ENCODE results near the gene ZBTB42.

ZBTB42 gene

GRCh38 chr14:104770072-104770579, 30.8 kb upstream of the ZBTB42 start:
- no peak for DNase-seq

GRCh38 chr14:104770851-104771272, 30.0 kb upstream of the ZBTB42 start:
- DNase-seq: no peak

- no peak for DNase-seq
Observed at GRCh38 chr14:104771374-104771773, 29.5 kb upstream of the ZBTB42 start.

DNA sequence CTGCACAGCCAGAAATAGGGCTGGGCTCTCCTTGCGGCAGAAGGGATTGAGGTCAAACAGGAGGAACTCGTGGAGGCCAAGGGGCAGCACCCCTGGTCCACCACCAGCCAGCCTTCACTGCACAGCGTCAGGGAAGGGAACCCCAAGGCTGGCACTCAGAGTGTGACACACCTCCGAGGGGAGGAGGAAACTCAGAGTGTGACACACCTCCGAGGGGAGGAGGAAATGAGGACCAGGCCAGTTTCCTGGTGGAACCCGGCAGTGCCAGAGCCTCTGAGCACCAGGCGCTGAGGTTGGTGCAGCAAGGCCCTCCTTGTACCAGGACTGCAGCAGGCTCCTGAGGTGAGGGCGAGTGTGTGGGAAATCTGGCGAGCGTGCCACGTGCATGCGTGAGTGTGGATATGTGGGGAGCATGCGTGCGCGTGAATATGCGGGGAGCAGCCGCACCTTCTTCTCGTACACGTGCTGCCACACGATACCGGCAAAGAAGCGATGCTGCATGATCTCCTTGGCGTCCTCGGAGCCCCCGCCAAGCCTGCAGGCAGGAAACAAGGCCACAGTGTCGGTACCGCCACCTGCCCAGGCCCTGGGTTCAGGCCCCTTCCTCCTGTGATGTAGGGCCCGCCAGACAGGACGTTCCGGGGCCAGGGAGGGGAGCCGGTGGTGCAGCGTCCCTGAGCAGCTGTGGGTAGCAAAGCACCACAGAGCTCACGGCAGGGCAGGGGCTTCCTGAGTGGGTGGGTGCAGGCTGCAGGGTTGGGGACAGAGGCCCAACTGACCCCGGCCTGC, 28.8 kb upstream of the ZBTB42 start:
- no peak for DNase-seq

- DNase-seq: no peak
Observed at GRCh38 chr14:104772707-104773504, 28.0 kb upstream of the ZBTB42 start.

- no peak for DNase-seq
Observed at GRCh38 chr14:104773505-104774452, 27.1 kb upstream of the ZBTB42 start.

GRCh38 chr14:104774453-104775072, 26.3 kb upstream of the ZBTB42 start:
- no peak for DNase-seq

DNA sequence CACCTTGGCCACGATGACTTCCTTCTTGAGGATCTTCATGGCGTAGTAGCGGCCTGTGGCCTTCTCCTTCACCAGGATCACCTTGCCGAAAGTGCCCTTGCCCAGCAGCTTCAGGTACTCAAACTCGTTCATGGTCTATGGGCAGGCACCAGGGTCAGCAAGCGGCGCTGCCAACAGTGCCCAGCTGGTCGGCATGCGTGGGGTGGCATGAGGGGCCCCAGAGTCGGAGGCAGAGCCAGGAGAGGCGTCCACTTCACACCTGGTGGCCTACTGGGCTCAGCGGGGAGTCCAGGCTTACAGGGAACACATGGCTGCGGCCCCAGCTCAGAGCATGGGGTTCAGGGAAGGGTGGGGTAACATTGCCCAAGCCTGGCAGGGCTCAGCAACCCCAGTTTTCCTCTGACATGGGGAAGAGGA, 25.8 kb upstream of the ZBTB42 start:
- no peak for DNase-seq

GRCh38 chr14:104776481-104776880, 24.4 kb upstream of the ZBTB42 start:
- no peak for DNase-seq

DNA sequence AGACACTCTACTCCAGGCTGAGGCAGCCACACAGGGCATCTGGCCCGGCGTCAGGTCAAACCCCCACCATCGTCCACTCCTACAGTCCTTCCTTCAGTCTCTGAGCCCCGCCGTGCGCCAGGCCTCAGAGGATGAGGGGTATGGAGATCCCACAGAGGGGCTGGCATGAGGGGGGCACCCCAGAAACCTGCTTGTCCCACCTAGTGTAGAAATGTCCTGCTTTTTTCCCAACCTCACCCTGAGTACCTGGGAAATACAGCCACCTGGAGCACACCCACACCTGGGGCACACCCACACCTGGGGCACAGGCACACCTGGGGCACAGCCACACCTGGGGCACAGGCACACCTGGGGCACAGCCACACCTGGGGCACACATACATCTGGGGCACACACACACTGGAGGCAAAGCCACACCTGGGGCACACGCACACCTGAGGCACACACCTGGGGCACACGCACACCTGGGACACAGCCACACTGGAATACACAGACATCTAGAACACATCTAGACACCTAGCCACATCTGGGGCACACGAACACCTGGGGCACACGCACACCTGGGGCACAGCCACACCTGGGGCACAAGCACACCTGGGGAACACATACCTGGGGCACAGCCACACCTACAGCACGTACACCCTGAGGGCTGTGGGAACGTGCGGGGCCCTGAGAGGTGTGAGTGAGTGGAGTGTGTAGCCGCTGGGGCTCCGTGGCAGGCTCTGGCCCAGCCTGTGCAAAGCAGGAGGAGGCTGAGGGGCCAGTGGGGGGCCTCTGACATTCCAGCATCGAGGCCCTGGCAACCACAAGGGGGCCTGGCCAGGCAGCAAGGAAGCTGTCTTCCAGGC, 23.7 kb upstream of the ZBTB42 start:
- DNase-seq: no peak

DNA sequence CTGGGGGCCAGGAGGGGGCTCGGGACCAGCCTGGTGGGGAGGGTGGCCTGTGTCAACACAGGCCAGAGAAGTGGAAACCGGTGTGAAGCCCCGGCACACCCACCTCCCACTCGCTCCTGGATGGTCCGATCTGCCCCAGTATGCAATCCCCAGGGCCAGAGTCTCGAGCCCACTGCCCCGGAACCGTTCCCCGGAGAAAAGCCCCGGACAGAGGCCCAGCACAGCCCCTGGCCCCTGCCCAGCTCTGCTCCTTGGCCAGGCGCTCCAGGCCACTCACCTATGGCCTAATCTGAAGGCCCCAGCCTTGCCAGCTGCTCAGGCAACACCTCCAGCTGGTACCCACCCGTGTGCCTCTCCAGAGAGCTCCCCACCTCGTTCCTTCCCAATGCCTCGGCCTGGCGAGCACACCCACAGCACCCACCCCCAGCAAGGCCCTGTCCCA, 23.1 kb upstream of the ZBTB42 start:
- no peak for DNase-seq

DNA sequence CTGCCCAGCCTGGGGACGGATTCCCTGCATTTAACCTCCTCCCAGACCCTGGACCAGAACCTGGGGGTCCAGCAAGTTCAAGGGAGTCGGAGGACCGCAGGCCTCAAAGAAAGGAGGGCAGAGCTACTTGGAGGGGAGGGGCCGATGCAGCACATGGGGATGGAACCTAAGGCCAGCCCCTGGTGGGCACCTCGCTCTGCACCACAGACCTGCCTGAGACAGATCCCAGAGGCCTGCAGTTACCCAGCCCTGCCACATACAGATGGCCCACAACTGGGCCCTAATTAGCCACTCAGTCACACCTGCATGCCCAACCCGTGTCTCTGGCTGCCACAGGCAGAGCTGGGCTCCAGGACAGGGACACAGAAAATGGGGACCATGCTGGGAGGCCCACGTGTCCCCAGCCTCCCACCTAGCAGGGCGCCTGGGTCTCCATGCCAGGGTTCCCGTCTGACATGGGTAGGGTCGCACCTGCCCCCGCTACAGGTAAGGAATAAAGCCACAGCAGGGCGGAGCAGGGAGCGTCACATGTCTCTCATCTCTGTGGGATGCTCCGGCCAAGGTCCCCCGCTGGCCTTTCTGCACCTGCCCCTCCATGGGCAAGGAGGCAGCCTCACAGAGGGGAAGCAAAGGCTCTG, 22.1 kb upstream of the ZBTB42 start:
- DNase-seq: no peak

GRCh38 chr14:104779776-104780512, 21.0 kb upstream of the ZBTB42 start:
- no peak for DNase-seq

- DNase-seq: no peak
Observed at GRCh38 chr14:104780513-104781030, 20.3 kb upstream of the ZBTB42 start.

DNA sequence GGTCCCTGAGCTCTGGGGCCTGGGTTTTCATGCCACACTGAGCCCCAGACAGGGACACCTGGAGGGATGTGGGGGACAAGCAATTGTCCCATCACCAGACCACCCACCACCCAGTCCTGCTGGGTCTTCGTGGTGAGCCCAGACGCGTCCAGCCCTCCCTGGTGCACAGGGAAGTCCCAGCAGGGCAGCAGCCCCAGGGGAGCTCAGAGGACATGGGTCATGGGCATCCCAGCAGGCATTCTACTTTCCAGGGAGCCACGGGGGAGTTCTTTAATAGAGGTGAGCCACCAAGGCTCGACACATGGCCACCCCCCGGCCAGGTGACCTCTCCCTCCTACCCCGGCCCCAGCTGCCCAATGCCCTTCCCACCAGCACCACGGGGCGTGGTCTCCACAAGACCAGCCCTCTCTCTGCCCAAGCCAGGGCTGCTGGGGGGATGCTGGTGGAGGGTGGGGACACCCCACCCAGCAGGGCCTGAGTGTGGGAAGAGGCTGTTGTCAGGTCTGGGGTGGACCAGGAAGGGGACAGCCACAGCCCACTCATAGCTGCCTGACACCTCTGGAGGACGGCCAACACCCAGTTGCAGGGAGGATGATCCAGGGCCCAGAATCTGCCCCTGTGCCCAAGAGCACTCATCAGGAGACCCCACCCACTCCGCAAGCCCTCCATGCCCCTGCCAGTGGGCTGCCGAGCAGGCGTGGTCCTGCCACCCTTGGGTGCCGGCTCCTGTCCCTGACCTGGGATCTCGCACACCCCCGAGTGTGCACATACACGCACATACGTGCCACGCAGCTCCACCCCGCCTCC, 19.4 kb upstream of the ZBTB42 start:
- DNase-seq: no peak

- no peak for DNase-seq
Observed at GRCh38 chr14:104782086-104782807, 18.7 kb upstream of the ZBTB42 start.

DNA sequence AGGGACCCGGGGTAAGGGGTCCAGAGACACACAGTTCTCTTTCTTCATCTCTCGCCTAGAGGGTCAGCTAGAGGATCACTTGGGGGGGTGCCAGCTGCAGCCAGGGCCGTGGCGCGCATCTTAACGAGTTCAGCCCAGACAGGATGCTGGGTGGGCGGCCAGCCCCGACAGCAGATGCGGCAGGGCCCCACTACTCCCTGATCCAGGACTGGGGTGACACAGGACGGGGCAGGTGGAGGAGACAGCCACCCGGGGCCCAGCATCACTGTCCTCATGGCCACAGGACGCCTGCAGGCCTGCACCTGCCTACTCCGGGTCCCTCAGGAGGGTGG, 18.1 kb upstream of the ZBTB42 start:
- no peak for DNase-seq

- no peak for DNase-seq
Observed at GRCh38 chr14:104783484-104784217, 17.2 kb upstream of the ZBTB42 start.

Data from SW 1271 (cell line).